NCI-H2107 treated with DMSO at 0.1 percent for 48 hours (cell line): ENCODE measurements around the gene EZR.
A peak's percentile ranks its signal among the peaks of the same experiment; 100 is the strongest.
"Not testable (repeated sequence)": the region's sequence is repeated elsewhere in the genome, so short reads cannot be mapped to it uniquely, and the experiment has no call there.

ENCODE experiments used
- DNase-seq: peaks from one replicate; lab custom pipeline; 2025; ENCODE audit not compliant: unreplicated experiment; lab: John Stamatoyannopoulos, UW

EZR gene

GRCh38 chr6:158799051-158799792 lies 19.9 kb downstream of the EZR start:
- peak; percentile 55 for DNase-seq

GRCh38 chr6:158798311-158798710 lies 20.9 kb downstream of the EZR start:
- DNase-seq = no peak

GRCh38 chr6:158797331-158798310 lies 21.5 kb downstream of the EZR start:
- no peak for DNase-seq

GRCh38 chr6:158796353-158796752 lies 22.8 kb downstream of the EZR start:
- no peak for DNase-seq

GRCh38 chr6:158795516-158795915 lies 23.7 kb downstream of the EZR start:
- DNase-seq = no peak

- no peak for DNase-seq
Measured at GRCh38 chr6:158793432-158793831, 25.7 kb downstream of the EZR start.

GRCh38 chr6:158792505-158792904 lies 26.7 kb downstream of the EZR start:
- not testable (repeated sequence) for DNase-seq

- no peak for DNase-seq
Measured at GRCh38 chr6:158791274-158791855, 27.8 kb downstream of the EZR start.

- DNase-seq = no peak
Measured at GRCh38 chr6:158789115-158789917, 29.9 kb downstream of the EZR start.

- DNase-seq = no peak
Measured at GRCh38 chr6:158787395-158787794, 31.8 kb downstream of the EZR start.

GRCh38 chr6:158786645-158787304 lies 32.4 kb downstream of the EZR start:
- no peak for DNase-seq

GRCh38 chr6:158785036-158785435 lies 34.1 kb downstream of the EZR start:
- no peak for DNase-seq

GRCh38 chr6:158784505-158784904 lies 34.7 kb downstream of the EZR start:
- no peak for DNase-seq

GRCh38 chr6:158783851-158784250 lies 35.3 kb downstream of the EZR start:
- DNase-seq = no peak

GRCh38 chr6:158783167-158783450 lies 36.1 kb downstream of the EZR start:
- no peak for DNase-seq

GRCh38 chr6:158782432-158783166 lies 36.6 kb downstream of the EZR start:
- DNase-seq = peak; percentile 46

- DNase-seq = no peak
Measured at GRCh38 chr6:158781692-158782373, 37.3 kb downstream of the EZR start.

- no peak for DNase-seq
Measured at GRCh38 chr6:158780988-158781691, 38.0 kb downstream of the EZR start.
